Muscle layer of duodenum (tissue), 2 donors: ENCODE measurements around the gene POLR1E.
"Not testable (repeated sequence)": the region's sequence is repeated elsewhere in the genome, so short reads cannot be mapped to it uniquely, and the experiment has no call there.

Source experiments
- H3K27ac ChIP-seq: one replicate; pipeline ENCODE4 v1.7.0; 2013; ENCODE audit warnings: mild to moderate bottlenecking, low read length
- H3K27me3 ChIP-seq: one replicate; pipeline ENCODE4 v1.7.0; 2013; ENCODE audit warnings: low read depth, mild to moderate bottlenecking, control low read depth, low read length
- H3K36me3 ChIP-seq, 2 donors: one replicate each; pipeline ENCODE4 v1.7.0; 2013; ENCODE audit warnings: low read length in 2 of 2, control low read depth in 1 of 2, mild to moderate bottlenecking in 1 of 2; ENCODE audit not compliant: insufficient read depth in 2 of 2, control insufficient read depth in 1 of 2
- H3K4me1 ChIP-seq, 2 donors: one replicate each; pipeline ENCODE4 v1.7.0; 2013; ENCODE audit warnings: low read length in 2 of 2, mild to moderate bottlenecking in 2 of 2, control low read depth in 1 of 2, moderate library complexity in 1 of 2; ENCODE audit not compliant: insufficient read depth in 2 of 2, control insufficient read depth in 1 of 2
- H3K4me3 ChIP-seq, 2 donors: one replicate each; pipeline ENCODE4 v1.7.0; 2013; ENCODE audit warnings: low read length in 2 of 2, low read depth in 1 of 2, mild to moderate bottlenecking in 1 of 2
- H3K9me3 ChIP-seq, 2 donors: one replicate each; pipeline ENCODE4 v1.7.0; 2013; ENCODE audit warnings: low read length in 2 of 2, control low read depth in 1 of 2, mild to moderate bottlenecking in 1 of 2; ENCODE audit not compliant: control insufficient read depth in 1 of 2
- donor health status: healthy.

POLR1E gene

GRCh38 chr9:37465249-37466036, 20.3 kb upstream of the POLR1E start, which contains the start of gene ZBTB5:
Gene ZBTB5 (minus strand): TSS chr9:37465450. CDS start chr9:37442551, 22,899 bp downstream.
- Histone ChIP-seq H3K27me3 (no peaks in the 10 kb centered on the region), H3K4me3 (peak within 1 kb of the TSS; percentile 88 to 96), H3K4me1 (peaks cover 16 to 17% of the 10 kb centered on the region in 2 donors), H3K27ac (peak within 1 kb of the TSS; percentile 97), H3K36me3 (peaks cover 0 to 9% of the 10 kb centered on the region in 2 donors), H3K9me3 (no peaks in the 10 kb centered on the region)

DNA sequence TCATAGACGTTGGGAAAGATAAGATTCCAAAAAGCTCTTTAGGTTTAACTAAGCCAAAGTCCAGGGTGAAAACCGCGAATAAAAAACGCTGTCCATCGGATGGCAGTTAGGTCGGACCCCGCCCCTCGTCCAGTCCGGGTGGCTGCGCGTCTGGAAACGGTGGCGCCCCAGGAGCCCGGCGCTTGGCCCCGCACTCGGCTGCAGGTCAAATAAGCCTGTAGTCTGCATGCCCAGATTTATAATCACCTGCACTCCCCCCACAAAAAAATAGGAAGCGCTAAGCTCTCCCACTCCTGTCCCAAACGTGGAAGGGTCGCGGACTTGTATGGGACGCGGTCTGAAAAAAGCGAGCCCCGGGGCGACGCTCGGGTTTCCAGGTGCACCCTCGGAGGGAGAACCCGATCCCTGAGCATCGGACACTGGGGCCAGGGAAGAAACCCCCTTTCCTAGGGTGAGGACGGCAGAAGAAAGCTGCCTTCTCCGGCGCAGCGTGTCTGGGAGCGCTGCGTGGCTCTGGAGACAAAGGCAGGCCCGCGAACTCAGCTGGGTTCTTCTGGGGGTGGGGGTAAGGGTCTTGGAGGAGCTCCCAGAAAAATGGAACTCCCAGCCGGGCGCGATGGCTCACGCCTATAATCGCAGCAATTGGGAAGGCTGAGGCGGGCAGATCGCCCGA, 19.6 kb upstream of the POLR1E start:
- H3K36me3 ChIP-seq: peaks cover 0 to 9% of the 10 kb centered on the region in 2 donors
- H3K4me3 ChIP-seq: peak overlapping the region; percentile 66 to 88
- peak overlapping the region; percentile 88 for H3K27ac ChIP-seq
- no peaks in the 10 kb centered on the region for H3K9me3 ChIP-seq
- peaks cover 16 to 17% of the 10 kb centered on the region in 2 donors for H3K4me1 ChIP-seq
- H3K27me3 ChIP-seq: no peaks in the 10 kb centered on the region

- H3K4me3 ChIP-seq, H3K27me3 ChIP-seq, H3K36me3 ChIP-seq, H3K9me3 ChIP-seq, H3K27ac ChIP-seq: not testable (repeated sequence)
- peaks cover 17 to 22% of the 10 kb centered on the region in 2 donors for H3K4me1 ChIP-seq
These were observed 18.2 kb upstream of the POLR1E start for GRCh38 chr9:37467530-37467929.

GRCh38 chr9:37468620-37469019, 17.1 kb upstream of the POLR1E start:
- H3K27me3 ChIP-seq: no peaks in the 10 kb centered on the region
- H3K27ac ChIP-seq: no peak overlapping the region
- H3K4me3 ChIP-seq: no peak overlapping the region
- H3K4me1 ChIP-seq: peaks cover 12 to 13% of the 10 kb centered on the region in 2 donors
- H3K9me3 ChIP-seq: no peaks in the 10 kb centered on the region
- H3K36me3 ChIP-seq: peaks cover 0 to 9% of the 10 kb centered on the region in 2 donors

DNA sequence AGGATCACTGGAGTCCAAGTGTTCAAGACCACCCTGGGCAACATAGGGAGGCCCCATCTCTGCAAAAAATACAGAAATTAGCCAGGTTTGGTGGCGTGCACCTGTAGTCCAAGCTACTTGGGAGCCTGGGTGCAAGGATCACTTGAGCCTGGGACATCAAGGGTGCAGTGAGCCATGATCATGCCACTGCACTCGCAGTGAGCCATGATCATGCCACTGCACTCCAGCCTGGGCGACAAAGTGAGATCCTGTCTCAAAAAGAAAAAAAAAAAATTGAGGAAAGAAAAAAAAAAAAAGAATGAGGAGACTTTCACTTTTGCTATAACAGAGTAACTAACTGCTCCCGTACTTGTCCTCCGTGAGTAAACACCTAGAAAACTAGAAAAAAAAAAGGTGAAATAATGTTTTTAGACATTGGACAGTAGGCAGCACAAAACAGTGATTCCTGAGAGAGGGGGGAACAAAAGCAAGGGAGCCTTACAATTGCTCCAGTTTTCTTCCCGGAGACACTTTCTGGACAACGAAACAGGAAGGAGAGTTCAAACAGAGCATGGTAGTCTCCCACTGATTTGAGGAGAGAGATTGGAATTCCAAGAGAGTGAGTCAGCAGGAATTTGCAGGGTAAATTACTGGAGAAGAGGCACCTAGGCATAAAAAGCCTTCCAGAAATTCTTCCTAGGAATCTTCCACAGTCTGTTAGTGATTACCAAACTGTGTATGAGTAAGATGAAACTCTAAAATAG, 13.6 kb upstream of the POLR1E start:
- H3K27ac ChIP-seq: peak overlapping the region; percentile 84
- H3K4me1 ChIP-seq: peaks cover 0 to 7% of the 10 kb centered on the region in 2 donors
- H3K27me3 ChIP-seq: no peaks in the 10 kb centered on the region
- H3K9me3 ChIP-seq: no peaks in the 10 kb centered on the region
- H3K36me3 ChIP-seq: no peaks in the 10 kb centered on the region
- H3K4me3 ChIP-seq: peak overlapping the region; percentile 48 to 59

DNA sequence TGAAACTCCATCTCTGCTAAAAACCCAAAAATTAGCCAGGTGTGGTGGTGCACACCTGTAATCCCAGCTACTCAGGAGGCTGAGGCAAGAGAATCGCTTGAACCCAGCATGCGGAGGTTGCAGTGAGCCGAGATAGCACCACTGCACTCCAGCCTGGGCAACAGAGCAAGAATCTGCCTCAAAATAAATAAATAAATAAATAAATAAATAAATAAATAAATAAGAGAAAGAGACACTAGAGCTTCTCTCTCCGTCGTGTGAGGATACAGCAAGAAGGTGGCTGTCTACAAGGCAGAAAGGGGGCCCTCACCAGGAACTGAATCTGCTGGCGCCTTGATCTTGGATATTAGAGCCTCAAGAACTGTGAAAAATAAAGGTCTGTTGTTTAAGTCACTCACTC, 11.8 kb upstream of the POLR1E start:
- H3K36me3 ChIP-seq, H3K27ac ChIP-seq, H3K4me3 ChIP-seq, H3K4me1 ChIP-seq, H3K27me3 ChIP-seq, H3K9me3 ChIP-seq: not testable (repeated sequence)

GRCh38 chr9:37474438-37474837, 11.3 kb upstream of the POLR1E start:
- Histone ChIP-seq H3K4me1 (peaks cover 0 to 7% of the 10 kb centered on the region in 2 donors), H3K9me3 (no peaks in the 10 kb centered on the region), H3K4me3 (no peak overlapping the region), H3K27me3 (no peaks in the 10 kb centered on the region), H3K27ac (no peak overlapping the region), H3K36me3 (no peaks in the 10 kb centered on the region)

- Histone ChIP-seq H3K9me3 (no peaks in the 10 kb centered on the region), H3K27me3 (peaks cover 6% of the 10 kb centered on the region), H3K27ac (no peak overlapping the region), H3K4me1 (peaks cover 0 to 4% of the 10 kb centered on the region in 2 donors), H3K4me3 (no peak overlapping the region), H3K36me3 (no peaks in the 10 kb centered on the region)
These were observed 8.8 kb upstream of the POLR1E start for GRCh38 chr9:37476930-37477329.

DNA sequence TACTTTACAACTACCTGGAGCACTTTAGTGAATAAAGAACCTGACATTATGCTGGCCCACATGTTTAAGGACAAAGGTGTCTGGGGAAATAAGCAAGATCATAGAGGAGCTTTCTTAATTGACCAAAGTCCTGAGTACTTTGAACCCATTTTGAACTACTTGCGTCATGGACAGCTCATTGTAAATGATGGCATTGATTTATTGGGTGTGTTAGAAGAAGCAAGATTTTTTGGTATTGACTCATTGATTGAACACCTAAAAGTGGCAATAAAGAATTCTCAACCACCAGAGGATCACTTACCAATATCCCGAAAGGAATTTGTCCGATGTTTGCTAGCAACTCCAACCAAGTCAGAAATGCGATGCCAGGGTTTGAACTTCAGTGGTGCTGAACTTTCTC, 8.3 kb upstream of the POLR1E start:
- not testable (repeated sequence) for H3K27me3 ChIP-seq, H3K4me1 ChIP-seq, H3K27ac ChIP-seq, H3K9me3 ChIP-seq, H3K36me3 ChIP-seq, H3K4me3 ChIP-seq

GRCh38 chr9:37477987-37478619, 7.6 kb upstream of the POLR1E start:
- not testable (repeated sequence) for H3K4me3 ChIP-seq, H3K27ac ChIP-seq, H3K27me3 ChIP-seq, H3K9me3 ChIP-seq, H3K4me1 ChIP-seq, H3K36me3 ChIP-seq

- Histone ChIP-seq H3K9me3 (no peaks in the 10 kb centered on the region), H3K36me3 (no peaks in the 10 kb centered on the region), H3K27ac (no peak overlapping the region), H3K4me3 (no peak overlapping the region), H3K27me3 (peaks cover 6% of the 10 kb centered on the region), H3K4me1 (peaks cover 5% of the 10 kb centered on the region in 2 donors)
These were observed 5.0 kb upstream of the POLR1E start for GRCh38 chr9:37480759-37481158.
